OCI-LY3 (cell line): Measurements from ENCODE around the gene TNS2.

Experiments
- H2AFZ ChIP-seq: fragments of 200-600, 300-600 bp; shearing (Covaris generic); 2 replicates; pipeline ENCODE4 v1.6.0; 2014; ENCODE audit warnings: antibody characterized with exemption, low read depth, low read length
- H3K27ac ChIP-seq: fragments of 200-600, 300-600 bp; sonication (generic); 2 replicates; pipeline ENCODE4 v1.5.1; 2014; ENCODE audit warnings: mild to moderate bottlenecking, low read length, moderate library complexity, mixed read lengths
- H3K27me3 ChIP-seq: fragments of 200-600, 300-600 bp; sonication (generic); 2 replicates; pipeline ENCODE4 v1.6.1; 2014; ENCODE audit warnings: low read depth, low read length, mixed read lengths
- H3K36me3 ChIP-seq: fragments of 200-600, 300-600 bp; sonication (generic); replicated peaks from 2 replicates; pipeline ENCODE3; 2014; ENCODE audit warnings: low read depth, low read length, mixed read lengths
- H3K4me1 ChIP-seq: fragments of 300-600, 200-600 bp; sonication (generic); 2 replicates; pipeline ENCODE4 v1.6.1; 2014; ENCODE audit warnings: low read length, mixed read lengths
- H3K4me2 ChIP-seq: fragments of 200-600, 300-600 bp; sonication (generic); 2 replicates; pipeline ENCODE4 v1.6.1; 2014; ENCODE audit warnings: low read length, mixed read lengths
- H3K4me3 ChIP-seq: fragments of 300-600, 200-600 bp; sonication (generic); 2 replicates; pipeline ENCODE4 v1.5.1; 2014; ENCODE audit warnings: antibody characterized with exemption, mild to moderate bottlenecking, low read length, moderate library complexity
- H3K79me2 ChIP-seq: fragments of 300-600, 200-600 bp; shearing (Covaris generic); 2 replicates; pipeline ENCODE4 v1.6.1; 2014; ENCODE audit warnings: mild to moderate bottlenecking, low read length, mixed read lengths
- H3K9ac ChIP-seq: fragments of 300-600, 200-600 bp; shearing (Covaris generic); 2 replicates; pipeline ENCODE4 v1.6.0; 2014; ENCODE audit warnings: mild to moderate bottlenecking, low read length, moderate library complexity
- H3K9me3 ChIP-seq: fragments of 200-600, 300-600 bp; shearing (Covaris generic); 2 replicates; pipeline ENCODE4 v1.6.1; 2014; ENCODE audit warnings: low read length, mixed read lengths; ENCODE audit not compliant: insufficient read depth
- H4K20me1 ChIP-seq: fragments of 200-600, 300-600 bp; sonication (generic); 2 replicates; pipeline ENCODE4 v1.6.1; 2016; ENCODE audit warnings: low read length, mixed read lengths; ENCODE audit not compliant: insufficient read depth
- CTCF ChIP-seq: fragments of 200-600, 300-600 bp; sonication (generic); IDR thresholded peaks from 2 replicates; pipeline ENCODE4 v1.5.1; 2014; ENCODE audit warnings: antibody characterized with exemption, low read length, low read depth
- EZH2phosphoT487 ChIP-seq: fragments of 200-600 bp; shearing (Covaris generic); IDR thresholded peaks from 2 replicates; pipeline ENCODE4 v1.6.1; 2018; ENCODE audit warnings: antibody characterized with exemption, mixed run types, low read depth

The TNS2 gene

GRCh38 chr12:53055471-53056266 lies 5.8 kb downstream of the TNS2 start:
- Histone ChIP-seq H3K27me3 (peaks cover 6% of the 10 kb centered on the region; the same call in 1 of the 2 replicates), H3K27ac (no peak overlapping the region), H2AFZ (no peak overlapping the region), H3K4me3 (no peak overlapping the region), H3K9ac (no peak overlapping the region), H3K4me1 (peaks cover 4% of the 10 kb centered on the region; the same call in 1 of the 2 replicates), H3K36me3 (no peaks in the 10 kb centered on the region), H3K9me3 (no peaks in the 10 kb centered on the region), H4K20me1 (no peaks in the 10 kb centered on the region), H3K4me2 (no peak overlapping the region), H3K79me2 (no peaks in the 10 kb centered on the region)
- TF ChIP-seq EZH2phosphoT487 (no peak), CTCF (no peak)

GRCh38 chr12:53056296-53056695 lies 6.4 kb downstream of the TNS2 start:
- Histone ChIP-seq H3K9me3 (no peaks in the 10 kb centered on the region), H2AFZ (no peak overlapping the region), H3K4me3 (no peak overlapping the region), H3K36me3 (no peaks in the 10 kb centered on the region), H4K20me1 (no peaks in the 10 kb centered on the region), H3K79me2 (no peaks in the 10 kb centered on the region), H3K9ac (no peak overlapping the region), H3K27me3 (peaks cover 6% of the 10 kb centered on the region; the same call in 1 of the 2 replicates), H3K27ac (no peak overlapping the region), H3K4me1 (peaks cover 4% of the 10 kb centered on the region; the same call in 1 of the 2 replicates), H3K4me2 (no peak overlapping the region)
- TF ChIP-seq CTCF (no peak), EZH2phosphoT487 (no peak)

- no peaks in the 10 kb centered on the region for H3K9me3 ChIP-seq
- TF ChIP-seq EZH2phosphoT487 (no peak), CTCF (no peak)
- H3K9ac ChIP-seq, result no peak overlapping the region
- no peaks in the 10 kb centered on the region for H3K36me3 ChIP-seq
- H3K27me3 ChIP-seq, result peaks cover 6% of the 10 kb centered on the region; the same call in 1 of the 2 replicates
- no peak overlapping the region for H3K27ac ChIP-seq
- no peak overlapping the region for H3K4me3 ChIP-seq
- H2AFZ ChIP-seq, result no peak overlapping the region
- H3K79me2 ChIP-seq, result no peaks in the 10 kb centered on the region
- no peaks in the 10 kb centered on the region for H4K20me1 ChIP-seq
- peaks cover 4% of the 10 kb centered on the region; the same call in 1 of the 2 replicates for H3K4me1 ChIP-seq
- no peak overlapping the region for H3K4me2 ChIP-seq
Measured at GRCh38 chr12:53056901-53057300, 7.0 kb downstream of the TNS2 start.

- Histone ChIP-seq H3K27ac (no peak overlapping the region), H3K79me2 (no peaks in the 10 kb centered on the region), H3K4me3 (no peak overlapping the region), H3K4me1 (peaks cover 4% of the 10 kb centered on the region; the same call in 1 of the 2 replicates), H4K20me1 (no peaks in the 10 kb centered on the region), H3K9me3 (no peaks in the 10 kb centered on the region), H3K4me2 (no peak overlapping the region), H3K27me3 (peaks cover 6% of the 10 kb centered on the region; the same call in 1 of the 2 replicates), H3K9ac (no peak overlapping the region), H2AFZ (no peak overlapping the region), H3K36me3 (no peaks in the 10 kb centered on the region)
- TF ChIP-seq CTCF, result no peak
- TF ChIP-seq EZH2phosphoT487, result no peak
Measured at GRCh38 chr12:53057816-53058500, 8.1 kb downstream of the TNS2 start.
